Left ventricle myocardium inferior (tissue), 1 donor: ENCODE measurements around the gene SAMD4A. TPM values are rescaled to one million over a fixed set of nuclear protein-coding genes. Genes with fewer than 3 reads are reported as not detected.

Experiments
- DNase-seq: peaks from one replicate; pipeline ENCODE4 v3.0.0-alpha.2; 2020
- H3K27ac ChIP-seq: fragments of 200-600 bp; replicated peaks from 2 replicates; pipeline ENCODE4 v1.8.0; 2021
- H3K27me3 ChIP-seq: fragments of 200-600 bp; 2 replicates; pipeline ENCODE4 v1.8.0; 2021; ENCODE audit warnings: low read depth
- H3K36me3 ChIP-seq: fragments of 200-600 bp; 2 replicates; pipeline ENCODE4 v1.8.0; 2021
- H3K4me1 ChIP-seq: fragments of 200-600 bp; 2 replicates; pipeline ENCODE4 v1.8.0; 2021
- H3K4me3 ChIP-seq: fragments of 200-600 bp; 2 replicates; pipeline ENCODE4 v1.8.0; 2021; ENCODE audit warnings: mild to moderate bottlenecking, moderate library complexity
- H3K9me3 ChIP-seq: fragments of 200-600 bp; replicated peaks from 2 replicates; pipeline ENCODE4 v1.8.0; 2021
- CTCF ChIP-seq: fragments of 200-600 bp; IDR thresholded peaks from 2 replicates; pipeline ENCODE4 v1.8.0; 2021; ENCODE audit warnings: antibody characterized with exemption, mild to moderate bottlenecking, borderline replicate concordance
- intact Hi-C: fragments of 100-400 bp; cut with micrococcal nuclease; formaldehyde crosslinking; loops from one replicate; pipeline ENCODE4 v1.11.0; 2022
- total RNA-seq: library from RNA; stranded (reverse); fragmentation: NEBNext Ultra II Directional; extraction: Animal tissue kit (Norgen Biotek cat#: 25700); gene quantifications from one replicate; pipeline ENCODE4 v1.2.1, GENCODE V29; 2021
- donor health status: DM: no; HTN: yes; CAD: no; lungs with severe emphysema.

SAMD4A gene
- total RNA-seq, 1 donor from 2014 or later: 173 TPM

GRCh38 chr14:54711312-54711711 lies 144.4 kb downstream of the SAMD4A start:
- H3K4me1 ChIP-seq: peaks cover 89% of the 10 kb centered on the region
- no peak for TF ChIP-seq CTCF
- peak overlapping the region; percentile 84 for H3K27ac ChIP-seq
- DNase-seq: no peak
- H3K36me3 ChIP-seq: no peaks in the 10 kb centered on the region
- H3K27me3 ChIP-seq: no peaks in the 10 kb centered on the region
- intact Hi-C loops: no loop called here
- H3K4me3 ChIP-seq: no peak overlapping the region
- no peaks in the 10 kb centered on the region for H3K9me3 ChIP-seq

- DNase-seq: no peak
- Histone ChIP-seq H3K9me3 (no peaks in the 10 kb centered on the region), H3K27ac (peak overlapping the region; percentile 84), H3K4me1 (peaks cover 92% of the 10 kb centered on the region), H3K4me3 (peak overlapping the region; percentile 26), H3K36me3 (no peaks in the 10 kb centered on the region), H3K27me3 (no peaks in the 10 kb centered on the region)
- no peak for TF ChIP-seq CTCF
- intact Hi-C loops: no loop called here
Observed at GRCh38 chr14:54711812-54712464, 145.0 kb downstream of the SAMD4A start.

GRCh38 chr14:54712465-54713200 lies 145.7 kb downstream of the SAMD4A start:
- Histone ChIP-seq H3K9me3 (no peaks in the 10 kb centered on the region), H3K4me3 (peak overlapping the region; percentile 26), H3K36me3 (no peaks in the 10 kb centered on the region), H3K4me1 (peaks cover 94% of the 10 kb centered on the region), H3K27me3 (no peaks in the 10 kb centered on the region), H3K27ac (peak overlapping the region; percentile 84)
- intact Hi-C loops: no loop called here
- DNase-seq: no peak
- no peak for TF ChIP-seq CTCF

GRCh38 chr14:54713379-54713778 lies 146.5 kb downstream of the SAMD4A start:
- TF ChIP-seq CTCF: no peak
- Histone ChIP-seq H3K4me3 (no peak overlapping the region), H3K27ac (peak overlapping the region; percentile 84), H3K9me3 (no peaks in the 10 kb centered on the region), H3K4me1 (peaks cover 94% of the 10 kb centered on the region), H3K36me3 (no peaks in the 10 kb centered on the region), H3K27me3 (no peaks in the 10 kb centered on the region)
- intact Hi-C loops: no loop called here
- no peak for DNase-seq

GRCh38 chr14:54715239-54715638 lies 148.3 kb downstream of the SAMD4A start:
- H3K4me3 ChIP-seq: no peak overlapping the region
- no peaks in the 10 kb centered on the region for H3K9me3 ChIP-seq
- intact Hi-C loops: no loop called here
- H3K27ac ChIP-seq: peak overlapping the region; percentile 84
- peaks cover 94% of the 10 kb centered on the region for H3K4me1 ChIP-seq
- H3K36me3 ChIP-seq: no peaks in the 10 kb centered on the region
- no peak for DNase-seq
- H3K27me3 ChIP-seq: no peaks in the 10 kb centered on the region
- TF ChIP-seq CTCF: peak; percentile 18
